Endometrial microvascular endothelial cells (primary cell): ENCODE results near the gene ASS1. TPM values are rescaled to one million over a fixed set of nuclear protein-coding genes. Genes with fewer than 3 reads are reported as not detected.

Experiments used
- in situ Hi-C: cut with HindIII; loops from 2 replicates; pipeline ENCODE4 v1.10.0; 2017; ENCODE audit warnings: low sequenced_read_pairs, low pct_unique_long_range_greater_than_20kb; ENCODE audit errors: inconsistent ontology term
- total RNA-seq: library from RNA; depleted of rRNA; stranded (reverse); fragments of >200 nt; gene quantifications from one replicate; pipeline ENCODE4 v1.2.3, GENCODE V29; 2015; ENCODE audit errors: inconsistent ontology term

ASS1 gene
- total RNA-seq, 1 donor from 2014 or later: 0.93 TPM

- in situ Hi-C loops: no loop called here
These were observed 20.8 kb downstream of the ASS1 start for GRCh38 chr9:130465383-130466096.

- in situ Hi-C loops: no loop called here
These were observed 21.9 kb downstream of the ASS1 start for GRCh38 chr9:130466537-130467217.

- in situ Hi-C loops: no loop called here
These were observed 22.6 kb downstream of the ASS1 start for GRCh38 chr9:130467316-130467715.

- in situ Hi-C loops: no loop called here
These were observed 23.8 kb downstream of the ASS1 start for GRCh38 chr9:130468566-130468965.

GRCh38 chr9:130470269-130470668, 25.5 kb downstream of the ASS1 start:
- in situ Hi-C loops: no loop called here

- in situ Hi-C loops: no loop called here
These were observed 26.2 kb downstream of the ASS1 start for GRCh38 chr9:130470950-130471349.

GRCh38 chr9:130471411-130472183, 26.8 kb downstream of the ASS1 start:
- in situ Hi-C loops: no loop called here

GRCh38 chr9:130472184-130472705, 27.5 kb downstream of the ASS1 start:
- in situ Hi-C loops: no loop called here

GRCh38 chr9:130473009-130473408, 28.2 kb downstream of the ASS1 start:
- in situ Hi-C loops: no loop called here

DNA sequence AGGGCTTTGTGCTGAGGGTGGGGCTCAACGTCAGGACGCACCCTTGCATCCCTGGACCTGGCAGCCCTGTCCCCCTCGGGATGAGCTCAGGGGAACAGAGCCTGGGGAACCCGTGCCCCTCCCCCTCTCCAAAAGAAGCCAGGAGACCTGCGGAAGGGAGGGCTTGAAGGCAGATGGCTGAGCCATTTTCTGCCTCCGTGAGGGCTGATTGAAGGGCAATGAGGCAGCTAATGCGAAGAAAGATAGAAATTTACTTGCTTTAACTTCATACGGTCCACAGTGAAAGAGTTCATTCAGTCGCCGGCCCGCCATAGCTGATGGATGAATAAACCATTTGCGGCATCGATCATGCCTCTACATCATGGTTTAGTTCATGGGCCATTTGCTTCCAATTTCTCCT, 28.8 kb downstream of the ASS1 start:
- in situ Hi-C loops: no loop called here

DNA sequence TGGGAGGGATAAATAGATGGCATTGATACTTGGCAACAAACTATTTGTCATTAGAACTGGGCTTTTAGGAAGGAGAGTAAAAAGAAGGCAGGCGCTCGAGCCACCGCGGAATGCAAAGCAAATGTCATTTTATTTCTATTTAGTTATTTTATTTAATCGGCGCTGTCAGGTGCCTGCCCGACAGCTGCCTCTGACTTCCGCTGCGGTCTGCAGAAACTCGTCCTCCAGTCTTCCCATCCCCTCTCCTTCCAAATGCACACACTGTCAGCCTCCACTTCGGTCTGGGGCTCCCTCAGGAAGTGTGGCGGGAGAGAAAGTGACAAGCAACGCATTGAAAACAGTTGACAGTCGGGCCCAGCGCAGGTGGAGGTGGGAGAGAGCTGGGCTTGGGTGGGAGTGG, 29.3 kb downstream of the ASS1 start:
- in situ Hi-C loops: no loop called here

- in situ Hi-C loops: no loop called here
These were observed 31.5 kb downstream of the ASS1 start for GRCh38 chr9:130476151-130476730.

DNA sequence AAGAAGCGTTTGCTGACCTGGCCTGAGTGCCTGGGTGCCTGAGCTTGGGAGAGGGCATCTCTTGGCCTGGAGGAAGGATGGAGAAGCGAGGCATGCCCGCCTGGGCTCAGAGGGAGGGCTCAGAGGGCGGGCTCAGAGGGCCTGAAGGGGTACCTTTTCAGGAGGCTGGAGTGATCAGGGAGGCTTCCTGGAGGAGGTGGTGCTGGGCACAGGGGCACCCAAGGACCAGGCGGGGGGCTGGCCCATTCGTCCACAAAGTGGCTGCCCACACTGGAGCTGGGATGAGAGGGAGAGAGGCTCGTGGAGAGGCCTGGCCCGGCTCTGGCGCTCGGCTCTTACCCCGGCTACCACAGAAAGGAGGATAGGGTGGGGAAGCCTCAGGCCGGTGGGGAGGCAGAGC, 32.8 kb downstream of the ASS1 start:
- in situ Hi-C loops: no loop called here

DNA sequence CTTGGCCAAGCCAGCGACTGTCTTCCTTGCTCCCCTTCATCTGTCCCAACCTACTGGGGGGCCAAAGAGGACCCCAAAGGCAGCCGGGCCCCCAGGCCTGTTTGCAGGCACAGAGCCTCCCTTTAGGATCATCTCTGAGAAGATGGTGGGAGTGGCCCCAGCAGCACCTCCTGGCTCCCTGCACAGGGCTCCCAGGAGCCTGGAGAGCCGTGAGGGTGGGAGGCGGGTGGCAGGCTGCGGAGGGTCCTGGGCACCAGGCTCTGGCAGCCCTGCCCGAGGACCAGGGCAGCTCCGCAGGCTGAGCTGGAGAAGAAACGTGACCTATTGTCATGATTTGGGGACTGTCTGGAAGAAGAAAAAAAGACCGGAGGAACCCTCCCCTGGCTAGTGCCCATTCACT, 33.4 kb downstream of the ASS1 start:
- in situ Hi-C loops: no loop called here

- in situ Hi-C loops: no loop called here
These were observed 34.2 kb downstream of the ASS1 start for GRCh38 chr9:130478736-130479575.

- in situ Hi-C loops: no loop called here
These were observed 34.8 kb downstream of the ASS1 start for GRCh38 chr9:130479587-130479986.

GRCh38 chr9:130480673-130481072, 35.9 kb downstream of the ASS1 start:
- in situ Hi-C loops: no loop called here

DNA sequence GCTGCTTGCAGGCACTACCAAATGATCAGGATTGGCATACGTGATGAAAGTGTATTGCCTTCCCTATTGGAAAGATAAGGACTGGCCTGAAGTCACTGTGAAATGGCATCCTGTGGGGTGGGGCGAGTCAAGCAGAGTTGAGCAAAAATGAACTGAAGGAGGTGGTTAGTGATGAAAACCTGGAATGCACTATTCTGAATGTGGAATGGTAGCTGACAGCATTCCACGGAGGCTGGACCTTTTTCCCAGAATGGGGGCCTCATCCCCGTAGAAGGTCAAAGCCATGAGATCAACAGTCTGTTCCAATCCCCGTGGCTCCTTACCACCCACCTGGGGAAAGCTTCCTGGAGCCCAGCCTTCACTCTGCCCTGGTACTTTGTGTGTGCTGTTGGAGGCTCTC, 37.7 kb downstream of the ASS1 start:
- in situ Hi-C loops: no loop called here
